GM21723 (cell line): ENCODE measurements around the gene BRCA2.

Experiments used
- ATAC-seq: cut with Tn5 transposase; IDR thresholded peaks from one replicate; pipeline ENCODE4 v1.9.1; 2021; ENCODE audit warnings: mild to moderate bottlenecking, moderate library complexity; ENCODE audit not compliant: unreplicated experiment

The BRCA2 gene

GRCh38 chr13:32384702-32385101 lies 69.4 kb downstream of the BRCA2 start:
- ATAC-seq: no peak

GRCh38 chr13:32385410-32385809 lies 70.1 kb downstream of the BRCA2 start:
- no peak for ATAC-seq

- ATAC-seq: peak; percentile 69
Observed at GRCh38 chr13:32390048-32390447, 74.7 kb downstream of the BRCA2 start.

GRCh38 chr13:32390484-32390883 lies 75.2 kb downstream of the BRCA2 start:
- ATAC-seq: no peak

- ATAC-seq: no peak
Observed at GRCh38 chr13:32391101-32391619, 75.9 kb downstream of the BRCA2 start.

- no peak for ATAC-seq
Observed at GRCh38 chr13:32403108-32403507, 87.8 kb downstream of the BRCA2 start.

- no peak for ATAC-seq
Observed at GRCh38 chr13:32407854-32408253, 92.5 kb downstream of the BRCA2 start.

GRCh38 chr13:32408296-32409000 lies 93.1 kb downstream of the BRCA2 start:
- no peak for ATAC-seq

- ATAC-seq: no peak
Observed at GRCh38 chr13:32409001-32409313, 93.6 kb downstream of the BRCA2 start.

GRCh38 chr13:32409561-32410421 lies 94.5 kb downstream of the BRCA2 start:
- no peak for ATAC-seq

- ATAC-seq: no peak
Observed at GRCh38 chr13:32413284-32413683, 98.0 kb downstream of the BRCA2 start.

GRCh38 chr13:32414580-32414979 lies 99.3 kb downstream of the BRCA2 start:
- no peak for ATAC-seq

GRCh38 chr13:32415019-32415418 lies 99.7 kb downstream of the BRCA2 start:
- no peak for ATAC-seq

- ATAC-seq: no peak
Observed at GRCh38 chr13:32417995-32418394, 102.7 kb downstream of the BRCA2 start.

- ATAC-seq: no peak
Observed at GRCh38 chr13:32419862-32420261, 104.6 kb downstream of the BRCA2 start.

GRCh38 chr13:32423592-32423991 lies 108.3 kb downstream of the BRCA2 start:
- no peak for ATAC-seq

GRCh38 chr13:32425158-32425557 lies 109.8 kb downstream of the BRCA2 start:
- ATAC-seq: no peak

- peak; percentile 45 for ATAC-seq
Observed at GRCh38 chr13:32426191-32426989, 111.1 kb downstream of the BRCA2 start.

- ATAC-seq: peak; percentile 19
Observed at GRCh38 chr13:32426990-32427851, 111.9 kb downstream of the BRCA2 start.

GRCh38 chr13:32427852-32428580 lies 112.7 kb downstream of the BRCA2 start, which contains the start of gene N4BP2L1:
N4BP2L1 (minus strand) TSS chr13:32428130; CDS start chr13:32428082, 48 bp downstream.
- peak; percentile 74 for ATAC-seq
